Transverse colon (tissue), 4 donors: ENCODE measurements around the gene TESK2.

Experiments used
- CTCF ChIP-seq, 5 experiments: fragments of 200-600 bp in 3 of 5; fragments of 450-650 bp in 2 of 5; sonication (generic) in 3 of 5; IDR thresholded peaks; 1 replicate in 2 of 5; 2 replicates in 3 of 5; pipeline ENCODE4 v1.5.1; 2016 to 2017; ENCODE audit warnings: antibody characterized with exemption in 5 of 5, inconsistent platforms in 3 of 5, mild to moderate bottlenecking in 2 of 5, moderate library complexity in 1 of 5
- EP300 ChIP-seq: sonication (generic); formaldehyde crosslinking; IDR thresholded peaks from one replicate; pipeline ENCODE4 v1.6.1; 2017; ENCODE audit warnings: antibody characterized with exemption, low read depth
- POLR2A ChIP-seq: fragments of 450-650 bp; IDR thresholded peaks from one replicate; pipeline ENCODE4 v1.6.1; 2016; ENCODE audit warnings: antibody characterized with exemption, mild to moderate bottlenecking, moderate library complexity
- POLR2AphosphoS5 ChIP-seq, 3 donors: sonication (generic); formaldehyde crosslinking; IDR thresholded peaks; one replicate each; pipeline ENCODE4 v1.6.1; 2016; ENCODE audit warnings: antibody characterized with exemption in 3 of 3

- TF ChIP-seq CTCF (IDR thresholded peaks at IDR 0.05) (no peak), EP300 (no peak), POLR2A (no peak), POLR2AphosphoS5 (IDR thresholded peaks at IDR 0.05) (no peak)
These were observed 7.3 kb upstream of the TESK2 start for GRCh38 chr1:45498279-45498678.
